T-helper 2 cell treated with Interferon-gamma antibody and Interleukin-4, amounts not matched to agents 100 ng/mL and 5 ng/mL, for 36 hours (primary cell): ENCODE measurements around the gene MMP28. TPM values are rescaled to one million over a fixed set of nuclear protein-coding genes. Genes with fewer than 3 reads are reported as not detected.
"Not testable (repeated sequence)": the region's sequence is repeated elsewhere in the genome, so short reads cannot be mapped to it uniquely, and the experiment has no call there.

Experiments used
- intact Hi-C: fragments of 100-400 bp; cut with micrococcal nuclease; formaldehyde crosslinking; loops from one replicate; pipeline ENCODE4 v1.15.1; 2023
- total RNA-seq: library from RNA; stranded (reverse); gene quantifications from 2 replicates; pipeline ENCODE4 v1.2.3, GENCODE V29; 2022

The MMP28 gene
- total RNA-seq, 1 donor from 2014 or later = not detected

- intact Hi-C loops = no loop called here
These were observed 26.6 kb downstream of the MMP28 start for GRCh38 chr17:35768797-35769196.

GRCh38 chr17:35766903-35767510, 28.4 kb downstream of the MMP28 start:
- intact Hi-C loops = no loop called here

- intact Hi-C loops = no loop called here
These were observed 29.0 kb downstream of the MMP28 start for GRCh38 chr17:35766489-35766877.

- intact Hi-C loops = no loop called here
These were observed 29.5 kb downstream of the MMP28 start for GRCh38 chr17:35765756-35766488.

GRCh38 chr17:35765086-35765710, 30.2 kb downstream of the MMP28 start:
- intact Hi-C loops = no loop called here

GRCh38 chr17:35764123-35764991, 31.1 kb downstream of the MMP28 start:
- intact Hi-C loops = loop anchor here (1.0 kb wide), 3 partner anchors 32 to 45 kb away; partner anchors contain the start of gene TAF15

- intact Hi-C loops = loop anchor here (1.0 kb wide), 3 partner anchors 33 to 46 kb away; partner anchors contain the start of gene TAF15
These were observed 31.7 kb downstream of the MMP28 start for GRCh38 chr17:35763767-35764122.

- intact Hi-C loops = no loop called here
These were observed 33.8 kb downstream of the MMP28 start for GRCh38 chr17:35761601-35762000.

- intact Hi-C loops = no loop called here
These were observed 34.9 kb downstream of the MMP28 start, which contains the start of gene C17orf50 for GRCh38 chr17:35760587-35760986. TSS of gene C17orf50 (plus strand) at chr17:35760887. CDS start at chr17:35760942, 55 bp downstream.

- intact Hi-C loops = no loop called here
These were observed 38.2 kb downstream of the MMP28 start for GRCh38 chr17:35757243-35757642.

- intact Hi-C loops = no loop called here
These were observed 42.3 kb downstream of the MMP28 start, which contains the start of gene GAS2L2 for GRCh38 chr17:35752945-35753764. TSS of gene GAS2L2 (minus strand) at chr17:35753239. CDS start at chr17:35752850, 389 bp downstream.

GRCh38 chr17:35752471-35752870, 43.0 kb downstream of the MMP28 start:
- intact Hi-C loops = no loop called here

- intact Hi-C loops = not testable (repeated sequence)
These were observed 43.9 kb downstream of the MMP28 start for GRCh38 chr17:35751541-35751940.

- intact Hi-C loops = no loop called here
These were observed 44.7 kb downstream of the MMP28 start for GRCh38 chr17:35750526-35751395.

- intact Hi-C loops = loop anchor here (5.0 to 10.0 kb wide), 3 partner anchors 192 to 605 kb away; partner anchors contain the start of genes NLE1, SLFN12L and UNC45B
These were observed 45.7 kb downstream of the MMP28 start for GRCh38 chr17:35749560-35750412.

- intact Hi-C loops = loop anchor here (5.0 to 10.0 kb wide), 3 partner anchors 192 to 604 kb away; partner anchors contain the start of genes NLE1, SLFN12L and UNC45B
These were observed 46.5 kb downstream of the MMP28 start for GRCh38 chr17:35748979-35749378.

GRCh38 chr17:35748341-35748841, 47.0 kb downstream of the MMP28 start:
- intact Hi-C loops = loop anchor here (5.0 to 10.0 kb wide), 3 partner anchors 191 to 604 kb away; partner anchors contain the start of genes NLE1, SLFN12L and UNC45B

GRCh38 chr17:35747540-35748017, 47.9 kb downstream of the MMP28 start:
- intact Hi-C loops = loop anchor here (1.0 to 10.0 kb wide), 5 partner anchors 134 to 603 kb away; partner anchors contain the start of genes NLE1, SLFN12L and UNC45B
